Parathyroid adenoma (tissue), 2 donors: ENCODE data around the gene MBNL2.

Experiments used
- H2AFZ ChIP-seq: fragments of 300-600 bp; sonication (generic); one replicate; pipeline ENCODE4 v1.7.0; 2017; ENCODE audit warnings: antibody characterized with exemption, mild to moderate bottlenecking
- H3K27ac ChIP-seq: fragments of 300-600 bp; sonication (generic); one replicate; pipeline ENCODE4 v1.7.0; 2017
- H3K27me3 ChIP-seq: fragments of 300-600 bp; sonication (generic); one replicate; pipeline ENCODE4 v1.7.0; 2017; ENCODE audit warnings: low read length; ENCODE audit not compliant: control insufficient read depth, insufficient read depth
- H3K36me3 ChIP-seq: fragments of 300-600 bp; sonication (generic); one replicate; pipeline ENCODE4 v1.7.0; 2017; ENCODE audit warnings: low read length; ENCODE audit not compliant: control insufficient read depth, insufficient read depth
- H3K4me1 ChIP-seq: fragments of 300-600 bp; sonication (generic); one replicate; pipeline ENCODE4 v1.7.0; 2017; ENCODE audit warnings: control low read depth
- H3K4me2 ChIP-seq: fragments of 300-600 bp; sonication (generic); one replicate; pipeline ENCODE4 v1.7.0; 2017; ENCODE audit warnings: low read length
- H3K4me3 ChIP-seq: fragments of 300-600 bp; sonication (generic); one replicate; pipeline ENCODE4 v1.7.0; 2017; ENCODE audit warnings: low read depth, low read length
- H3K79me2 ChIP-seq: fragments of 300-600 bp; sonication (generic); one replicate; pipeline ENCODE4 v1.7.0; 2017; ENCODE audit warnings: control low read depth
- H3K9ac ChIP-seq: fragments of 300-600 bp; sonication (generic); one replicate; pipeline ENCODE4 v1.7.0; 2017; ENCODE audit warnings: mild to moderate bottlenecking
- H3K9me3 ChIP-seq: fragments of 300-600 bp; sonication (generic); one replicate; pipeline ENCODE4 v1.7.0; 2017; ENCODE audit warnings: low read length; ENCODE audit not compliant: control insufficient read depth
- CTCF ChIP-seq: fragments of 300-600 bp; sonication (generic); IDR thresholded peaks from one replicate; pipeline ENCODE4 v1.7.0; 2017; ENCODE audit warnings: antibody characterized with exemption, mild to moderate bottlenecking
- donor health status: primary hyperparathyroidism.

The MBNL2 gene

GRCh38 chr13:97401421-97401820 is 179.3 kb downstream of the MBNL2 start:
- H3K4me2 ChIP-seq = no peak overlapping the region
- no peaks in the 10 kb centered on the region for H3K4me1 ChIP-seq
- no peak overlapping the region for H3K9ac ChIP-seq
- no peaks in the 10 kb centered on the region for H3K36me3 ChIP-seq
- TF ChIP-seq CTCF = no peak
- no peak overlapping the region for H2AFZ ChIP-seq
- H3K79me2 ChIP-seq = no peaks in the 10 kb centered on the region
- no peaks in the 10 kb centered on the region for H3K27me3 ChIP-seq
- no peaks in the 10 kb centered on the region for H3K9me3 ChIP-seq
- no peak overlapping the region for H3K27ac ChIP-seq
- H3K4me3 ChIP-seq = no peak overlapping the region

GRCh38 chr13:97403893-97404750 is 182.0 kb downstream of the MBNL2 start:
- Histone ChIP-seq H3K27ac (no peak overlapping the region), H3K4me1 (no peaks in the 10 kb centered on the region), H3K9me3 (no peaks in the 10 kb centered on the region), H2AFZ (no peak overlapping the region), H3K27me3 (no peaks in the 10 kb centered on the region), H3K36me3 (no peaks in the 10 kb centered on the region), H3K4me2 (no peak overlapping the region), H3K9ac (no peak overlapping the region), H3K4me3 (no peak overlapping the region), H3K79me2 (no peaks in the 10 kb centered on the region)
- no peak for TF ChIP-seq CTCF

GRCh38 chr13:97407540-97407939 is 185.4 kb downstream of the MBNL2 start:
- H3K79me2 ChIP-seq = no peaks in the 10 kb centered on the region
- H3K9ac ChIP-seq = no peak overlapping the region
- no peak overlapping the region for H3K27ac ChIP-seq
- H3K4me1 ChIP-seq = no peaks in the 10 kb centered on the region
- no peaks in the 10 kb centered on the region for H3K9me3 ChIP-seq
- no peak overlapping the region for H2AFZ ChIP-seq
- no peaks in the 10 kb centered on the region for H3K36me3 ChIP-seq
- no peaks in the 10 kb centered on the region for H3K27me3 ChIP-seq
- no peak for TF ChIP-seq CTCF
- no peak overlapping the region for H3K4me2 ChIP-seq
- H3K4me3 ChIP-seq = no peak overlapping the region

GRCh38 chr13:97408938-97409337 is 186.8 kb downstream of the MBNL2 start:
- H2AFZ ChIP-seq = no peak overlapping the region

More at GRCh38 chr13:97408938-97409337, 186.8 kb downstream of the MBNL2 start:
- H3K4me1 ChIP-seq = no peaks in the 10 kb centered on the region
- H3K9ac ChIP-seq = no peak overlapping the region
- H3K4me3 ChIP-seq = no peak overlapping the region
- no peak overlapping the region for H3K27ac ChIP-seq
- H3K27me3 ChIP-seq = no peaks in the 10 kb centered on the region
- H3K79me2 ChIP-seq = no peaks in the 10 kb centered on the region
- H3K4me2 ChIP-seq = no peak overlapping the region
- no peaks in the 10 kb centered on the region for H3K36me3 ChIP-seq
- no peaks in the 10 kb centered on the region for H3K9me3 ChIP-seq
- TF ChIP-seq CTCF = no peak
